HUDEP-2 (cell line): ENCODE results near the gene NEDD4L.
"Not testable (repeated sequence)": the region's sequence is repeated elsewhere in the genome, so short reads cannot be mapped to it uniquely, and the experiment has no call there.

Experiments used
- DNase-seq, 76 experiments: peaks; one replicate each; lab custom pipeline; 2025; ENCODE audit not compliant: unreplicated experiment in 76 of 76; lab: John Stamatoyannopoulos, UW

Gene NEDD4L

DNA sequence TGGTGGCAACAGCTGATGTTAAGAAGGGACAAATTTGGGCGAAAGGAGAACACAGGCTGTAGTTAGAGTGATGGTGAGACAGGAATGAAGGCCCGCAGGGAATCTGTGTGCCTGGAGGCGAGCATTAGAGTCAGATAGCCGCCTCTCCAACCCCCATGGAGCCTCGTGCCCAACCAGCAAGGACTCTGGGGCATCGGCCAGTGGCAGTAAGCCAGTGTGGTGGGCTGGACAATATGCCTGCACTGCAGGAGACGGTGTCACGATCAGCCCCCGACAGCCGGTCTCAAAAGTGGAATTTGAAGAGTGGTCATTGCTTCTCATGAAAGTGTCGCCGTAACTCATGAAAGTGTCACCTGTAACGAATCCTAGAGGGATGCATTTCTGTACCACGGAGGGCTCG, 335.4 kb downstream of the NEDD4L start:
- no peak for DNase-seq

DNA sequence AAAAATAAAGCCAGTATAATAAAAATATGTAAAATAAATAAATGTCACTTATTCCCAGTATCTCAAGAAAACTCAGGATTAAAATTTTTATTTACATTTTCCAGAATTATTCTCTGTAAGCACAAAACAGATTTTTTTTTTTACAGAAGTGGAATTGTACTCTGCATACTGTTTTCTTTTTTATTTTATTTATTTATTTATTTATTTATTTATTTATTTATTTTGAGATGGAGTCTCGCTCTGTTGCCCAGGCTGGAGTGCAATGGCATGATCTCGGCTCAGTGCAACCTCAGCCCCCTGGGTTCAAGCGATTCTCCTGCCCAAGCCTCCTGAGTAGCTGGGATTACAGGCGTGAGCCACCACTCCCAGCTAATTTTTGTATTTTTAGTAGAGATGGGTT, 336.1 kb downstream of the NEDD4L start:
- DNase-seq = not testable (repeated sequence)

DNA sequence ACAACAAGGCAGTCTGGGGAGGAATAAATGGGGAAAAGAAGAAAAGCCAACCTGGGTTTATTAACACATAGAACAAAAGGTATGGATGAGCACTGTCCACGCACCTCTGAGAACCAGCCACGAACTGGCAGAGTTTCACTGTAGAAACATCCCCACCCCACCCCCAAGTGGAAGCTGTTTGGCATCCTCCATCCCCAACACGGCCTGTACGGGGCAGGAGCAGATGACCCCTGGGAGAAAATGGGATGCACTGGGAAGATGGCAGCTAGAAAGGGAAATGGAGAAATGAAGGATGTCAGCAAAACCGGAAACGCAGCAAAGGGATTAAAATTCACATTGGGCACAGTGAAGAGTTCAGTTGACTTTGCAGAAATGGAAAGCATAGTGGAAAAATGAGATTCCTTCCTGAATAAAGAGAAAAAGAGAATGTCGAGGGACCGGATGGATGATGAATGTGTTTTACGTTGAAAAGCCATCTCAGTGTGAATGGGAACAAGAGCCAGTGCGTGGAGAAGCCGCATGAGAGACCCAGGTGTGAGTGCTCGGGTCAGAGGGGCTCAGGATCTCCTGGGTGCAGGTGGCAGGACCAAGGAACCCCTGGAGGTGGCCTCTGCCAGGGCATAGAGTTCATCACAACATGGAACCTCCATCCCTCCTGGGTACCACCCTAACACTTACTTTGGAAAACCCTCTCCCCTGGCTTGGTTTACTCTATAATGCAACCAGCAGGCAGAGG, 337.8 kb downstream of the NEDD4L start:
- DNase-seq = peak in 1 of 76 experiments; percentile 1

- DNase-seq = no peak
These were observed 338.4 kb downstream of the NEDD4L start for GRCh38 chr18:58382446-58382845.

GRCh38 chr18:58385472-58385871, 341.4 kb downstream of the NEDD4L start:
- DNase-seq = no peak

DNA sequence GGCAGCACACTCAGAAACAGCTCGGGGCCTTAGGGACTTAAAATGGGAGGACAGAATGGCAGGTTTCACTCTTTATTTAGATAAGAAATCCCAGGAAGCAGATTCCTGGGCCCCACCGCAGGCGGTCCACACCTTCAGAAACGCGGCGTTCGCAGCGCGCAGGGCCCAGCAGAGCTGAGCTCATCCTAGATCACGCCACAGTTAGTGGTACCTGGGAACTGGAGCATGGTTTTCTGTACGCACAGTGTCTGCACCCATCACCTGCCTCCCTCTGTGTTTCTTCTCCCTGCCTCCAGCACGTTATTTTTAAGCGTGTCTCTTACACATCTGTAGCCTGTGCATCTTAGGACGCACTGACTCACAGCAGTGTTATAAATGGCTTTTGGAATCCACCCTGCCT, 342.8 kb downstream of the NEDD4L start:
- DNase-seq = no peak

- no peak for DNase-seq
These were observed 343.7 kb downstream of the NEDD4L start for GRCh38 chr18:58387716-58388115.

GRCh38 chr18:58388736-58389135, 344.7 kb downstream of the NEDD4L start:
- DNase-seq = peak in 1 of 76 experiments; percentile 1

GRCh38 chr18:58389745-58390144, 345.7 kb downstream of the NEDD4L start:
- DNase-seq = no peak

- no peak for DNase-seq
These were observed 346.4 kb downstream of the NEDD4L start for GRCh38 chr18:58390399-58390798.

DNA sequence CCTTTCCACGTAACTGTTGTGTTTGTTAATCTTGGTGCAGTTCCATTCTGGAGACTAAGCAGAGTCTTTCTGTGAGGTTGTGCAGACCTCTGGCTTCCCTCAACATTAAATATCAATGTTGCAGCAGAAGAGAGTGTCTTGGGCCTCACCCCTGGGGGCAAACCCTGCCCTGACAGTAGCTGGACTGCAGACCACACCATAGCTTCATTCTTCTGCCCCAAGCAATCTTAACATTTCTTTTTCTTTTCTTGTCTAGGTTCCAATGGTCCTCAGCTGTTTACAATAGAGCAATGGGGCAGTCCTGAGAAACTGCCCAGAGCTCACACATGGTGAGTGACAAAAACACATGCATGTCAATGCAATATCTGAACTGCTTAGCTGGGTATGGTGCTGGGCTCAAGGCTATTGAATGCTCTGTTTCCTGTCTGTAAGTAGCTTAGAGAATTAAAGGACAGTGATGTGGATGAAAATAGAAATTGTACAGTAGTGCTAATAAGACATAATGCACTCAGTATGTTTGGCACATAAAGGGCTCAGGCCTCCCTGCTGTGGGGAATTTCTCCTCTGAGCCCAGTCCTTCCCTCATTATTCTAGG, 347.3 kb downstream of the NEDD4L start:
- DNase-seq = no peak

DNA sequence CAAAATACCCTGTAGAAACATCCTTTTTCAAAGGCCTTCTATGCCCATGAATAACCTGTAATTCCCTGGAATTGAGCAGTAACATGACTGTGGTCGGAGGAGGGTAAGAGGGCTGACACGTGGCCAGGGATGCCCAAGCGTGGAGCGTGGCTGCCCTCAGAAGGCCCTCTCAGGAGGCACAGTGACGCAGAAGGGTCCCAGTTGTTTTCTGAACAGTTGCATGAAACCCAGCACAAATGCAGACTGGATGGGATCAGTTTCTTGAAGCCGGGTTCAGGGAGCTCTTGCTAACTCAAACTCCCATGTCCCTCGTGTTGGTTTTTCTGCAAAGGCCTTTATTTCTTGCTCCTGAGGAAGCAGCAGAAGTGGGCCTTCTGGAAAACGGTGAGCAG, 347.9 kb downstream of the NEDD4L start:
- no peak for DNase-seq

DNA sequence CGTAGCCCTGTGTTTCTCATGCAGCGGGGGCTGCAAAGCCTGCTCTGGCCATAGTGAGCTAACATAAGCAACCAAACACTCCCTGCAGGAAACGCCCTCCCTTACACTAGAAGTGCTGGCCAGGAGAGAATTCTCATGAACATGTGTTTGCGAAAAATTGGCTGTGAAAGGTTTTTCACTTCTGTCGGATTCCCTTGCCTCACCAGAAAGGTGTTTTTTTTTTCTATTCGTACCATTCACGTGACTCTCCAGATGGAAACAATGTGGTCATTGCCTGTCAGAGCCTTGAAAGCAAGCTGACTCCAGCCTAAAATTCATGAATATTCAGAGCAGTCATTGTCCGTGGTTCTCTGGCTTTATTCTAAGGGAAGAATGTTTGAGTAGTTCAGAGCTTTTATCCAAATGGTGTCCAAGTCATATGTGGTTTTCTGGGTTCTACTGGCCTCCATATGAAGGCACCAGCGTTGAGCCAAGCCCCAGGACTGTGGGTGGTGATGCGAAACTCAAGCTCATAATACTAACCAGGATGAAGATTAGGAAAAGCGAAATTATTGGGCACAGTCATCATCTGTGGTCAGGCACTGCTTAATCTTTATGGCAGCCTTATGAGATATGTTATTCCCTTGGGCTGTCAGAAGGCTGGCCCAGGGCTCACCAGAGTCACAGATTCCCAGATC, 348.4 kb downstream of the NEDD4L start:
- DNase-seq = no peak

GRCh38 chr18:58393295-58393694, 349.3 kb downstream of the NEDD4L start:
- no peak for DNase-seq

- no peak for DNase-seq
These were observed 350.0 kb downstream of the NEDD4L start for GRCh38 chr18:58394046-58394445.

GRCh38 chr18:58394602-58395425, 350.8 kb downstream of the NEDD4L start:
- no peak for DNase-seq

DNA sequence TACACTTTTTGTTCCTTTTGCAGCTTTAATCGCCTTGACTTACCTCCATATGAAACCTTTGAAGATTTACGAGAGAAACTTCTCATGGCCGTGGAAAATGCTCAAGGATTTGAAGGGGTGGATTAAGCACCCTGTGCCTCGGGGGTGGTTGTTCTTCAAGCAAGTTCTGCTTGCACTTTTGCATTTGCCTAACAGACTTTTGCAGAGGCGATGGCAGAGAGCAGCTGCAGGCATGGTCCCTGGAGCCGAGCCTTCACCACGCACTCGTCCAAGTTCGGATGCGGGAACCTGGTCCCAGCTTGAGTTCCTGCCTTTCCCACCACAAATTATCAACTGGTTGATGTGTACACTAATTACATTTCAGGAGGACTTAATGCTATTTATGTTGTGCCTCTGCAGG, 352.1 kb downstream of the NEDD4L start:
- DNase-seq = no peak

DNA sequence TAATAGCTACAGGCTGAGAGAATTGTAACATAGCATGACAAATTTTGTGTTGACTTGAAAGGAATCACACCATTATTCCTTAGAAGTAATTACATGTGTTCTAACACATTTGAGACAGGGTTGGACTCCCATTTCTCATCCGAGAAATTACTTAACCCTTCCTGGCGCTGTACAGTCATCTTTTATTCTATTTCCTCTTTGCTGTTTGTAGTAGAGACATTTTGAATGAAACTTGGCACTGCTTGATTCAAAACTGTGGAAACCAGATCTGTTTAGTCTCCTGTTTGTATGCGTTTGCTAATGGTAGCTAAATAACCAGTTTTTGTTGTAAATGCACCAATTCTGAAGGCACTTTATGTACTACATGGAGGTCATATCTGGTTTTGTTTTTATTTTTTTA, 352.9 kb downstream of the NEDD4L start:
- DNase-seq = no peak

DNA sequence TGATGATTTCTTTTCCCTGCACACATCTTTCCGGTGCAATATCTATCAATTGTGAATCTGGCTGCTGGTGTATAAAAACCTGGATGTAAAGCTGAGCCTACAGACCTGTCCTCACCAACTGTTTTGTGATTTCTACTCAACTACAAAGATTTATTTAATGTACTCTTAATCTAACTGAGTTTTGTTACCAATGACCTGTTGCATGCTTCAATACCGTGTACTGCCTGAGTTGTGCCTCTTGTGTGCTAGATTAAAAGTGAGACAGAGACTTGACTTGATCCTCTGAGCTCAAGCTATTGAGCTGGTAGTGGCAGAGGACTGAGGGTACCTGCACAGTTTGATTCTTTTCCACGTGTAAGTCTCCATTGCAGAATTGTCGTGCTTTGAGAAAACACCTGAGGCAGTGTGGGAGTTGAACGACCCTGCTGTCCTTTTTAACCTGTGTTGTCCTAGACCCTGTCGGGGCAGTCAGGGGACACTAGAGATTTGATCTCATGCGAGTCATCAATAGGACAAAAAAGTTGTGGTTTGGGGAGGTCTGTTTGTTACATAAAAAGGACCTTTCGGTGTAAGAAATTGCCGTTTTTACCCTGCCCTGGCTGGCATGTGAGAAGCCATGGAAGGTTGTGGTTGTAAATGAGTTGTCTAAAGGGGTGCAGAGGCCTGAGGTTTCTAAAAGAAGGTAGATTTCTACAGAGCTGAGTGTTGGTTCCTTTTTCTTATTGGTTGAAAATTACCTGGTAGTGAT, 353.5 kb downstream of the NEDD4L start:
- DNase-seq = no peak

GRCh38 chr18:58398648-58399398, 354.8 kb downstream of the NEDD4L start:
- DNase-seq = no peak
